GM19351 (cell line): ENCODE measurements around the gene ALDH1L2.
A peak's percentile ranks its signal among the peaks of the same experiment; 100 is the strongest.

Experiments used
- ATAC-seq: cut with Tn5 transposase; IDR thresholded peaks from one replicate; pipeline ENCODE4 v1.9.1; 2021; ENCODE audit warnings: mild to moderate bottlenecking, moderate library complexity; ENCODE audit not compliant: unreplicated experiment

The ALDH1L2 gene

GRCh38 chr12:105085501-105085900 is 1.2 kb upstream of the ALDH1L2 start:
- ATAC-seq: no peak

GRCh38 chr12:105083551-105084105 is 630 bp downstream of the ALDH1L2 start:
- no peak for ATAC-seq

- no peak for ATAC-seq
Measured at GRCh38 chr12:105083031-105083430, 1.2 kb downstream of the ALDH1L2 start.

- ATAC-seq: no peak
Measured at GRCh38 chr12:105078712-105079570, 5.3 kb downstream of the ALDH1L2 start.

- no peak for ATAC-seq
Measured at GRCh38 chr12:105077435-105077834, 6.8 kb downstream of the ALDH1L2 start.

GRCh38 chr12:105076913-105077312 is 7.3 kb downstream of the ALDH1L2 start:
- no peak for ATAC-seq

- ATAC-seq: no peak
Measured at GRCh38 chr12:105076098-105076497, 8.2 kb downstream of the ALDH1L2 start.

GRCh38 chr12:105072888-105073488 is 11.3 kb downstream of the ALDH1L2 start:
- no peak for ATAC-seq

- ATAC-seq: no peak
Measured at GRCh38 chr12:105071981-105072380, 12.3 kb downstream of the ALDH1L2 start.

- no peak for ATAC-seq
Measured at GRCh38 chr12:105069936-105070702, 14.1 kb downstream of the ALDH1L2 start.

- no peak for ATAC-seq
Measured at GRCh38 chr12:105067511-105068031, 16.7 kb downstream of the ALDH1L2 start.

GRCh38 chr12:105064564-105065178 is 19.6 kb downstream of the ALDH1L2 start:
- ATAC-seq: no peak

GRCh38 chr12:105060715-105061378 is 23.4 kb downstream of the ALDH1L2 start:
- no peak for ATAC-seq

- no peak for ATAC-seq
Measured at GRCh38 chr12:105057174-105057573, 27.1 kb downstream of the ALDH1L2 start.

GRCh38 chr12:105053116-105053572 is 31.1 kb downstream of the ALDH1L2 start:
- ATAC-seq: peak; percentile 68

- no peak for ATAC-seq
Measured at GRCh38 chr12:105051981-105052380, 32.3 kb downstream of the ALDH1L2 start.

GRCh38 chr12:105048315-105048714 is 35.9 kb downstream of the ALDH1L2 start:
- no peak for ATAC-seq

GRCh38 chr12:105047308-105047707 is 37.0 kb downstream of the ALDH1L2 start:
- no peak for ATAC-seq

GRCh38 chr12:105041186-105041585 is 43.1 kb downstream of the ALDH1L2 start:
- no peak for ATAC-seq

GRCh38 chr12:105040476-105040875 is 43.8 kb downstream of the ALDH1L2 start:
- no peak for ATAC-seq
